ENCODE data around the gene IL17RE. TPM values are rescaled to one million over a fixed set of nuclear protein-coding genes. Genes with fewer than 3 reads are reported as not detected.

IL17RE gene
- total and polyA plus RNA-seq, 9 of the 15 experiments (the other 6 are each of a cell fraction or from before 2014, with no cell fraction given) = 0.32 to 1.9 (median 0.51) TPM; not detected in 4

GRCh38 chr3:9948586-9948985, 45.9 kb downstream of the IL17RE start:
- BruUV-seq (replicated peaks) = no TSS peak
- Histone ChIP-seq H4K20me1 (replicated peaks; ENCODE audit: control insufficient read depth, insufficient read depth, low read length) (no peaks in the 10 kb centered on the region), H3K4me3 (no peak overlapping the region), H3K36me3 (ENCODE audit: control insufficient read depth, insufficient read depth, low read length) (peaks cover 7% of the 10 kb centered on the region; the same call in 1 of the 3 replicates), H3K9me3 (replicated peaks; ENCODE audit: control insufficient read depth, insufficient read depth, low read depth, low read length) (no peaks in the 10 kb centered on the region), H3K27me3 (ENCODE audit: control insufficient read depth in 2 of 2, insufficient read depth in 2 of 2, low read length in 2 of 2) (no peaks in the 10 kb centered on the region), H3K79me2 (ENCODE audit: control insufficient read depth, insufficient read depth, low read length) (no peaks in the 10 kb centered on the region), H2AFZ (ENCODE audit: low read depth, low read length) (no peak overlapping the region), H3K9ac (ENCODE audit: insufficient read depth in 1 of 2, low read depth in 2 of 2, low read length in 2 of 2) (0 out of 4 replicates have a peak overlapping the region, but pooled peaks of 1 of the 2 experiments have one; percentile 23), H3K4me1 (replicated peaks in 1 of 2; ENCODE audit: control insufficient read depth in 2 of 2, insufficient read depth in 2 of 2, low read length in 2 of 2) (peaks cover 6 to 42% of the 10 kb centered on the region in 2 experiments; a peak in 4 of 5 replicates), H3K27ac (ENCODE audit: extremely low read depth, low read depth, low read length) (no peak overlapping the region), H3K4me2 (ENCODE audit: insufficient read depth, low read length) (no peak overlapping the region), H3K9me1 (ENCODE audit: control insufficient read depth, insufficient read depth, low read length) (no peaks in the 10 kb centered on the region)
- ATAC-seq (no peak), DNase-seq (ENCODE audit: extremely low read depth in 1 of 4, low spot score in 3 of 4) (no peak), FAIRE-seq (no peak)
- in situ Hi-C loops (cut with MboI) = no loop called here
- CTCF ChIA-PET (ENCODE audit: low intra/inter-chr PET ratio) = no interaction called here
- WGBS (ENCODE audit: insufficient coverage, low coverage, missing lambda C conversion rate) = 44% methylated on average over 3 of the region's 3 CpGs
- intact Hi-C loops (cut with micrococcal nuclease) = no loop called here
- no peak for TF ChIP-seq NFYB (IDR thresholded peaks at IDR 0.05; ENCODE audit: extremely low read depth, insufficient read length)
- TF ChIP-seq SMARCE1 (IDR thresholded peaks at IDR 0.05) = no peak
- TF ChIP-seq ZC3H8 (IDR thresholded peaks at IDR 0.05) = no peak
- no peak for TF ChIP-seq BRF1 (IDR thresholded peaks at IDR 0.05; ENCODE audit: borderline replicate concordance, extremely low read depth, insufficient read length)
- no peak for TF ChIP-seq HCFC1 (IDR thresholded peaks at IDR 0.05; ENCODE audit: low read depth, low read length)
- no peak for TF ChIP-seq HNRNPH1 (optimal IDR thresholded peaks at IDR 0.05; ENCODE audit: low read depth, low read length)
- TF ChIP-seq ESRRA (IDR thresholded peaks at IDR 0.05; ENCODE audit: borderline replicate concordance, low read depth) = no peak
- no peak for TF ChIP-seq NFXL1 (CRISPR knock-in tag; IDR thresholded peaks at IDR 0.05)
- TF ChIP-seq HDAC3 (IDR thresholded peaks at IDR 0.05; ENCODE audit: borderline replicate concordance, partially characterized antibody) = no peak
- TF ChIP-seq CBX8 (IDR thresholded peaks at IDR 0.05; ENCODE audit: borderline replicate concordance, extremely low read depth, low read depth, low read length, poor library complexity, severe bottlenecking) = no peak
- no peak for TF ChIP-seq ZNF146 (CRISPR knock-in tag; IDR thresholded peaks at IDR 0.05; ENCODE audit: unreplicated experiment)
- TF ChIP-seq THRAP3 (IDR thresholded peaks at IDR 0.05; ENCODE audit: borderline replicate concordance) = no peak
- no peak for TF ChIP-seq RBM17 (IDR thresholded peaks at IDR 0.05; ENCODE audit: borderline replicate concordance, low read depth, low read length)
- no peak for TF ChIP-seq ZNF324 (CRISPR knock-in tag; IDR thresholded peaks at IDR 0.05)
- POLR2A ChIA-PET = interaction anchor here (0.9 to 2.0 kb wide), 5 partner anchors 12 to 36 kb away, joined by 3 to 8 read pairs (median 4); partner anchors contain the start of gene CRELD1

All from K562 (cell line).